Peyer's patch (tissue), 4 donors: Measurements from ENCODE around the gene BMP8B.
"Not testable (repeated sequence)": the region's sequence is repeated elsewhere in the genome, so short reads cannot be mapped to it uniquely, and the experiment has no call there.

Experiments used
- POLR2A ChIP-seq, 2 donors: fragments of 450-650 bp; IDR thresholded peaks; one replicate each; pipeline ENCODE4 v1.5.1; 2017; ENCODE audit warnings: antibody characterized with exemption in 2 of 2, mild to moderate bottlenecking in 2 of 2, moderate library complexity in 2 of 2
- TF ChIP-seq, protein P1 (sequence below), 6 experiments: fragments of 450-650 bp in 4 of 6; fragments of 200-600 bp in 2 of 6; sonication (generic) in 1 of 6; IDR thresholded peaks; one replicate each; pipeline ENCODE4 v1.5.1; 2017 to 2019; ENCODE audit warnings: antibody characterized with exemption in 6 of 6, mild to moderate bottlenecking in 3 of 6, moderate library complexity in 1 of 6

DNA sequence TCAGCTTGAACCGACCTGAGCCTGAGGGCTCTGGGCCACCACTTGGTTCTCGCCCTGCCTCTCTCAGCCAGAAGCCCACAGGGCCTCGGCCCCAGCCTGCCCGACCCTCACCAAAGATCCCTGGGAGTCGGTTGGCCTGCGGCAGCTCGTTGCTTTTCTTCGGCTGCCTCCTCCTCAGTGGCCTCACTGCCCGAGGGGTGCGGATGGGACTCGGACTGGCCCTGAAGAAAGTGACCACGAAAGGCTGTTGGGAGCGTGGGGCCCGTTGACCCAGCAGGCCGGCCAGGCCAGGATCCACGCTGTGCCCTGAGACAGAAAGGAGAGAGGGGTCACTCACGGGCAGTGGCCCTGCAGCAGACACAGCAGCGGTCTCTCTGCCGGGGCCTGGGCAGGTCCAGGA is 24.2 kb downstream of the BMP8B start:
- TF ChIP-seq, protein P1, sequence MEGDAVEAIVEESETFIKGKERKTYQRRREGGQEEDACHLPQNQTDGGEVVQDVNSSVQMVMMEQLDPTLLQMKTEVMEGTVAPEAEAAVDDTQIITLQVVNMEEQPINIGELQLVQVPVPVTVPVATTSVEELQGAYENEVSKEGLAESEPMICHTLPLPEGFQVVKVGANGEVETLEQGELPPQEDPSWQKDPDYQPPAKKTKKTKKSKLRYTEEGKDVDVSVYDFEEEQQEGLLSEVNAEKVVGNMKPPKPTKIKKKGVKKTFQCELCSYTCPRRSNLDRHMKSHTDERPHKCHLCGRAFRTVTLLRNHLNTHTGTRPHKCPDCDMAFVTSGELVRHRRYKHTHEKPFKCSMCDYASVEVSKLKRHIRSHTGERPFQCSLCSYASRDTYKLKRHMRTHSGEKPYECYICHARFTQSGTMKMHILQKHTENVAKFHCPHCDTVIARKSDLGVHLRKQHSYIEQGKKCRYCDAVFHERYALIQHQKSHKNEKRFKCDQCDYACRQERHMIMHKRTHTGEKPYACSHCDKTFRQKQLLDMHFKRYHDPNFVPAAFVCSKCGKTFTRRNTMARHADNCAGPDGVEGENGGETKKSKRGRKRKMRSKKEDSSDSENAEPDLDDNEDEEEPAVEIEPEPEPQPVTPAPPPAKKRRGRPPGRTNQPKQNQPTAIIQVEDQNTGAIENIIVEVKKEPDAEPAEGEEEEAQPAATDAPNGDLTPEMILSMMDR (IDR thresholded peaks at IDR 0.05), result not testable (repeated sequence)
- TF ChIP-seq POLR2A (IDR thresholded peaks at IDR 0.05), result not testable (repeated sequence)
